ENCODE data around the gene SLC25A39.

- TF ChIP-seq CTCF (IDR thresholded peaks at IDR 0.05) (no peak), POLR2A (IDR thresholded peaks at IDR 0.05) (no peak)
Measured at GRCh38 chr17:44327715-44328449, 3.3 kb upstream of the SLC25A39 start.

All from body of pancreas (tissue), 4 donors.